PC-3 (cell line): ENCODE data around the gene VPS8. TPM values are rescaled to one million over a fixed set of nuclear protein-coding genes. Genes with fewer than 3 reads are reported as not detected.
A peak's percentile ranks its signal among the peaks of the same experiment; 100 is the strongest.

ENCODE experiments used
- ATAC-seq: fragments of 200-7000 bp; cut with Tn5 transposase; 2 replicates; pipeline ENCODE4 v1.9.1; 2020; ENCODE audit warnings: mild to moderate bottlenecking, moderate library complexity
- BruUV-seq: library from RNA; stranded (reverse); fragments of 400-500 nt; replicated peaks from 2 replicates; lab custom pipeline; 2021; lab: Mats Ljungman, UMichigan
- CTCF ChIA-PET: fragments of 300-600 bp; sonication (Branson Sonifier 250); formaldehyde crosslinking; loops from one replicate; lab custom pipeline; 2022; ENCODE audit warnings: antibody characterized with exemption; lab: Charles Lee
- POLR2A ChIA-PET: fragments of 300-600 bp; sonication (Branson Sonifier 250); formaldehyde crosslinking; loops from one replicate; lab custom pipeline; 2022; ENCODE audit warnings: antibody characterized with exemption; ENCODE audit not compliant: unreplicated experiment; lab: Charles Lee
- DNase-seq: peaks from one replicate; pipeline ENCODE4 v3.0.0-alpha.2; 2015
- H2AFZ ChIP-seq: fragments of 300-600 bp; sonication (generic); 2 replicates; pipeline ENCODE4 v1.6.0; 2016; ENCODE audit warnings: antibody characterized with exemption, low read length
- H3F3A ChIP-seq: fragments of 300-600 bp; sonication (generic); one replicate; pipeline ENCODE4 v1.6.0; 2017; ENCODE audit warnings: antibody characterized with exemption, low read length, control low read depth, mild to moderate bottlenecking; ENCODE audit not compliant: unreplicated experiment
- H3K27ac ChIP-seq: fragments of 300-600 bp; sonication (generic); 2 replicates; pipeline ENCODE4 v1.5.1; 2016; ENCODE audit warnings: mild to moderate bottlenecking, low read length
- H3K27me3 ChIP-seq: fragments of 300-600 bp; sonication (generic); 2 replicates; pipeline ENCODE4 v1.6.1; 2016; ENCODE audit warnings: low read length, mixed read lengths
- H3K36me3 ChIP-seq: fragments of 300-600 bp; sonication (generic); 2 replicates; pipeline ENCODE4 v1.6.1; 2016; ENCODE audit warnings: low read depth, mixed run types, low read length, mixed read lengths
- H3K4me1 ChIP-seq: fragments of 300-600 bp; sonication (generic); 2 replicates; pipeline ENCODE4 v1.5.1; 2016; ENCODE audit warnings: low read length; ENCODE audit not compliant: insufficient read depth
- H3K4me2 ChIP-seq: fragments of 300-600 bp; sonication (generic); 2 replicates; pipeline ENCODE4 v1.6.0; 2016; ENCODE audit warnings: low read length
- H3K4me3 ChIP-seq: fragments of 300-600 bp; sonication (generic); 2 replicates; pipeline ENCODE4 v1.5.1; 2016; ENCODE audit warnings: mild to moderate bottlenecking, low read length, mixed read lengths
- H3K79me2 ChIP-seq: fragments of 300-600 bp; sonication (generic); 2 replicates; pipeline ENCODE4 v1.6.1; 2017; ENCODE audit warnings: low read length, mixed read lengths
- H3K9ac ChIP-seq: fragments of 300-600 bp; sonication (generic); 2 replicates; pipeline ENCODE4 v1.6.0; 2016; ENCODE audit warnings: mild to moderate bottlenecking, low read length
- H3K9me2 ChIP-seq: fragments of 300-600 bp; sonication (generic); replicated peaks from 2 replicates; pipeline ENCODE4 v1.6.1; 2016; ENCODE audit warnings: mixed run types, low read length, mixed read lengths
- H3K9me3 ChIP-seq: fragments of 300-600 bp; sonication (generic); 2 replicates; pipeline ENCODE4 v1.6.1; 2016; ENCODE audit warnings: low read length, mixed read lengths
- H4K20me1 ChIP-seq: fragments of 300-600 bp; sonication (generic); 2 replicates; pipeline ENCODE4 v1.6.1; 2016; ENCODE audit warnings: low read length, mixed read lengths
- EZH2 ChIP-seq: fragments of 300-600 bp; sonication (generic); IDR thresholded peaks from one replicate; pipeline ENCODE4 v1.6.1; 2017; ENCODE audit warnings: antibody characterized with exemption, mild to moderate bottlenecking, low read length; ENCODE audit not compliant: unreplicated experiment
- EZH2phosphoT487 ChIP-seq: fragments of 300-600 bp; sonication (generic); IDR thresholded peaks from 2 replicates; pipeline ENCODE4 v1.6.1; 2018; ENCODE audit warnings: mild to moderate bottlenecking, antibody characterized with exemption, low read length, borderline replicate concordance
- intact Hi-C: fragments of 100-400 bp; cut with micrococcal nuclease; formaldehyde crosslinking; loops from 2 replicates; pipeline ENCODE4 v1.9.0; 2023
- total RNA-seq: library from RNA; depleted of rRNA; stranded (reverse); fragments of >200 nt; gene quantifications from 2 replicates; pipeline ENCODE4 v1.2.3, GENCODE V29; 2014
- TF ChIP-seq, protein P1 (sequence below): fragments of 300-600 bp; sonication (generic); conservative IDR thresholded peaks from 2 replicates; pipeline ENCODE4 v1.5.1; 2017; ENCODE audit warnings: antibody characterized with exemption, low read depth, mild to moderate bottlenecking, low read length

The VPS8 gene
- total RNA-seq, 1 experiment from 2014 or later = 38.0 TPM

DNA sequence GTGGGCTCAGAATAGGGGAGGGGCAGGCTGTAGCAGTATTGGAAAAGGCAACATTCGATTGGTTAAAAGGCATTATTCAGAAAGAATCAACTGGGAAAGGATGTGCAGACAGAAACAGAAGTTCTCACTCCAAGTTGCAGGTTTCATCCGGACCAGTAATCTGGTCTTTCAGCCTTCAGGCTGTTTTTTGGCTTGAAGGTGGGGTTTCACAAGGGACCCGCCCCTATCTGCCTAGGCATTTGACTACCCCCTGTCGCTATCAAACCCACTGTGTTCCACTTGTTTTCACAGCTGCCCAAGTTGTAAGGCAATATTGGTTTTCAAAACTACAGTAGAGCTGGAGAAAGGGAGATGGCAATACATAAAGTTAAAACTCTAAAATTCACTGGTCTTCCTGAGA lies 96.9 kb downstream of the VPS8 start:
- Histone ChIP-seq H3K4me2 (no peak overlapping the region), H2AFZ (no peak overlapping the region), H3K4me3 (no peak overlapping the region), H3F3A (no peaks in the 10 kb centered on the region), H3K9ac (no peak overlapping the region), H3K4me1 (peaks cover 10% of the 10 kb centered on the region), H3K27ac (no peak overlapping the region), H3K9me3 (no peaks in the 10 kb centered on the region), H3K27me3 (no peaks in the 10 kb centered on the region), H3K79me2 (no peaks in the 10 kb centered on the region), H3K36me3 (peaks cover 10% of the 10 kb centered on the region; the same call in 1 of the 2 replicates), H3K9me2 (no peaks in the 10 kb centered on the region), H4K20me1 (no peaks in the 10 kb centered on the region)
- intact Hi-C loops = no loop called here
- ChIA-PET CTCF (no interaction called here), POLR2A (no interaction called here)
- BruUV-seq = no TSS peak
- TF ChIP-seq EZH2 = no peak
- TF ChIP-seq, protein P1, sequence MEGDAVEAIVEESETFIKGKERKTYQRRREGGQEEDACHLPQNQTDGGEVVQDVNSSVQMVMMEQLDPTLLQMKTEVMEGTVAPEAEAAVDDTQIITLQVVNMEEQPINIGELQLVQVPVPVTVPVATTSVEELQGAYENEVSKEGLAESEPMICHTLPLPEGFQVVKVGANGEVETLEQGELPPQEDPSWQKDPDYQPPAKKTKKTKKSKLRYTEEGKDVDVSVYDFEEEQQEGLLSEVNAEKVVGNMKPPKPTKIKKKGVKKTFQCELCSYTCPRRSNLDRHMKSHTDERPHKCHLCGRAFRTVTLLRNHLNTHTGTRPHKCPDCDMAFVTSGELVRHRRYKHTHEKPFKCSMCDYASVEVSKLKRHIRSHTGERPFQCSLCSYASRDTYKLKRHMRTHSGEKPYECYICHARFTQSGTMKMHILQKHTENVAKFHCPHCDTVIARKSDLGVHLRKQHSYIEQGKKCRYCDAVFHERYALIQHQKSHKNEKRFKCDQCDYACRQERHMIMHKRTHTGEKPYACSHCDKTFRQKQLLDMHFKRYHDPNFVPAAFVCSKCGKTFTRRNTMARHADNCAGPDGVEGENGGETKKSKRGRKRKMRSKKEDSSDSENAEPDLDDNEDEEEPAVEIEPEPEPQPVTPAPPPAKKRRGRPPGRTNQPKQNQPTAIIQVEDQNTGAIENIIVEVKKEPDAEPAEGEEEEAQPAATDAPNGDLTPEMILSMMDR = no peak
- TF ChIP-seq EZH2phosphoT487 = no peak
- ATAC-seq = no peak
- no peak for DNase-seq

DNA sequence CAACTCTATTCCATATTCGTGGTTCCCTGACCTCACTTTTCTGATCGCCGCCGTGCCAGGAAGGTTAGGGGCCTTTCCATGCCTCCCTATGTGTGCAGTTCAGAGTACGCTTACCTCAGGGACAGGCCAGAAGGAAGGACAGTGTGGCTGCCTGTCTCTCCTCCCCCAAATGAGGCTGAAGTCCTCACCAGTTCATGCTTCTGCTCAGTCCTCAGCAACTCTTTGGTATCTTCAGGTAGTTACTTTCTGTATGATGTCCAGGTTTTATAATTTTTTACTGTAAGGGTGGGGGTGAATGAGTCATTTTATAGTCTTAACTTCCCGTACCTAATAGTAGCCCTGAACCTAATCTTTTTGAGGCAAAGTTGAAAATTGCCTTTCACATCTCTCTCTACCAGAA lies 98.7 kb downstream of the VPS8 start:
- Histone ChIP-seq H4K20me1 (no peaks in the 10 kb centered on the region), H3K79me2 (no peaks in the 10 kb centered on the region), H3F3A (no peaks in the 10 kb centered on the region), H3K9ac (no peak overlapping the region), H3K4me1 (peaks cover 10% of the 10 kb centered on the region), H3K4me2 (no peak overlapping the region), H3K9me3 (no peaks in the 10 kb centered on the region), H3K36me3 (no peaks in the 10 kb centered on the region), H3K4me3 (no peak overlapping the region), H3K27ac (no peak overlapping the region), H2AFZ (no peak overlapping the region), H3K27me3 (no peaks in the 10 kb centered on the region), H3K9me2 (no peaks in the 10 kb centered on the region)
- TF ChIP-seq EZH2 (no peak), EZH2phosphoT487 (no peak)
- TF ChIP-seq, protein P1 = no peak
- ATAC-seq = peak; percentile 96
- ChIA-PET CTCF (no interaction called here), POLR2A (no interaction called here)
- no TSS peak for BruUV-seq
- peak; percentile 24 for DNase-seq
- intact Hi-C loops = no loop called here

DNA sequence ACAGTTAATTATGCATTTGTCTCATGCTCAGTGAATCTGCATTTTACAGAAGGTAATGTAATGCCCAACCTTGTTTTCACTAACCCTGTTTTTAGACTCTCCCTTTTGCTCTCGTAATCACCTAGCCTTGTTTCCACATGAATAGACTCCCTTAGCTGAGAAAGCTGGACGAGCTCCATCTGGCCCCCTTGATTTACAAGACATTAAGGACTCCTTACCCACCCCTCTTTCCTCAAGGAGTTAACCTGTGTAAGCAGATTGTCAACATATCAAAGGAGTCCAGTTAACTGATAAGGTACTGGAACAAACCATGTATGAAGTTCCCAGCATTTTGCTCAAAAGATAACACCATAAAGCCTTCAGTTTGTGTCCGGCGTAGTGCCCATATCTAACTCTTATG lies 99.6 kb downstream of the VPS8 start:
- H4K20me1 ChIP-seq = no peaks in the 10 kb centered on the region
- BruUV-seq = no TSS peak
- DNase-seq = no peak

More for the DNA sequence above, 99.6 kb downstream of the VPS8 start:
- H2AFZ ChIP-seq = no peak overlapping the region
- peaks cover 10% of the 10 kb centered on the region for H3K4me1 ChIP-seq
- H3K9ac ChIP-seq = no peak overlapping the region
- H3K4me2 ChIP-seq = no peak overlapping the region
- H3K27me3 ChIP-seq = no peaks in the 10 kb centered on the region
- no peaks in the 10 kb centered on the region for H3K36me3 ChIP-seq
- intact Hi-C loops = no loop called here
- ChIA-PET POLR2A (no interaction called here), CTCF (no interaction called here)
- H3K9me3 ChIP-seq = no peaks in the 10 kb centered on the region
- TF ChIP-seq, protein P1 = no peak
- no peak for TF ChIP-seq EZH2phosphoT487
- TF ChIP-seq EZH2 = no peak
- H3K79me2 ChIP-seq = no peaks in the 10 kb centered on the region
- H3K27ac ChIP-seq = no peak overlapping the region
- no peaks in the 10 kb centered on the region for H3K9me2 ChIP-seq
- no peaks in the 10 kb centered on the region for H3F3A ChIP-seq
- no peak overlapping the region for H3K4me3 ChIP-seq
- ATAC-seq = no peak
